Stimulated activated CD8-positive, alpha-beta memory T cell treated with anti-CD3 and anti-CD28 coated beads, Interleukin-15, amount 100 ng/mL, for 24 hours (primary cell): ENCODE data around the gene MUC2.

ENCODE experiments used
- DNase-seq: peaks from one replicate; pipeline ENCODE4 v3.0.0-alpha.2; 2020; ENCODE audit warnings: low read depth

Gene MUC2

DNA sequence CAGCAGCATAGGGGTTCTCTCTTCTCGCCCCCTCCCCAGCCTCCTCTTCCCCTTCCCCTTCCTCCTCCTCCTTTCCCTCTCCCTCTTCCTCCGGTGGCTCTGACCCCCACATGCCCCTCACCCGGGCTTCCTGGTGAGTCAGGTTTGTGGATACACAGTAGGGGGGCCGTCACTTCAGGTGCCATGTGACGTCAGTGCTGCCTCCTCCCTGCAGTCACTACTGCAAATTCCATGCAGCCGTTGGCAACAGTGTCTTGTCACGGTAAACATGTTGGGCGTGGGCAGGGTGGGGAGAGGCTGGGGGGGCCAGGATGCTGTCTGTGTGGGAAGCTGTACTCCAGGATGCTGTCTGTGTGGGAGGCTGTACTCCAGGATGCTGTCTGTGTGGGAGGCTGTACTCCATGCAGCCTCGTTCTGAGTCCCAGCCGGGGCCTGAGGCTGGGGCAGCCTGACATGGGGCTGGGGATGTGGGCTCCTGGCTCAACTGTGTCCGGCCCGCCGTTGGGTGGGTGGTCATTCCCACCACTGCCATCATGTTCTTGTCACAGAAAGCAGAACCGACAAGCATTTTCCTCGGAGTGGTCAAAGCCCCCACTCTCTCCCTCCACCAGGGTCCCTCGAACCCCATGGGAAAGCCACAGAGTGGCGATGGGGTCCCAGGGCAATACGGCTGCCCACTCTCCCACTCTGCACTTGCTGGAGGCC lies 2.4 kb upstream of the MUC2 start:
- DNase-seq: no peak

DNA sequence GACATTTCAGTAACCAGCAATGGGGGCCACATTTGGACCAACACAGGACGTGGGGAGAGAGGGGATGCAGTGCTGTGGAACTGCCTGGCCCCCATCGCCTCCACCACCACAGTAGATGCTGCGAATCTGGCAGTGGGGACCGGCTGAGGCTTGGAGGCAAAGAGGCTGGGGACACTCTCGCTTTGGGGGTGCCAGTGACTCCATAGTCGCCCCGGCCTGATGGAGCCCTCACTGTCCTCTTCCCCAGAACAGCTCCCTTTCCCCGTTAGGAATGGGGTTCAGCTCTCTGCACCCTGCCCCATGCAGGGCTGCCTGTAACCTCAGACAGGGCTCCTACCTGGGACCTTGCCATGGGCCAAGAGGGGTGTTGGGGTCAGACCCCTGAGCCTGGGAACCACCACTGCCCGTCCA lies 1.8 kb upstream of the MUC2 start:
- DNase-seq: no peak

DNA sequence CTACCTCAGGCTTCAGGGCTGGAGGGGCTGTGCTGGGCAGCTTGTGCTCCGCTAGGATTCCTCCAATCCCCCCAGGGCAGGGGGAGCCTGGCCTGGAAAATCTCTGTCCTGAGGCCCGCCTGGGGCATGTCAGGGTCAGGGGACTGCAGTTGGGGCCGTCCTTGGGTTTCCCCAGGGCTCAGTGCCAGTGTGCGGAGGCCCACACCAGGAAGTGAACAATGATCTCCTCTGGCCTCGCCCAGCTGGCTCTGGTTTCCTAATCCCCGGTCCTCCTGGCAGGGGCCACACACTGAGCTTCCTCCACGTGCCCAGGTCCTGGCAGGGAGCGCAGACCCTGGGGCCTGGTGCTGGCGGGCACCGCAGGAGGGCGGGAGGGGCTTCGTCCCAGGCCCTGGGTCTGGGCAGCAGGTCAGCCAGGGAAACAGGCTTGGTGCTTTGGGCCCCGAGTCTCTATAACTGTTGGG lies 1.4 kb upstream of the MUC2 start:
- no peak for DNase-seq

DNA sequence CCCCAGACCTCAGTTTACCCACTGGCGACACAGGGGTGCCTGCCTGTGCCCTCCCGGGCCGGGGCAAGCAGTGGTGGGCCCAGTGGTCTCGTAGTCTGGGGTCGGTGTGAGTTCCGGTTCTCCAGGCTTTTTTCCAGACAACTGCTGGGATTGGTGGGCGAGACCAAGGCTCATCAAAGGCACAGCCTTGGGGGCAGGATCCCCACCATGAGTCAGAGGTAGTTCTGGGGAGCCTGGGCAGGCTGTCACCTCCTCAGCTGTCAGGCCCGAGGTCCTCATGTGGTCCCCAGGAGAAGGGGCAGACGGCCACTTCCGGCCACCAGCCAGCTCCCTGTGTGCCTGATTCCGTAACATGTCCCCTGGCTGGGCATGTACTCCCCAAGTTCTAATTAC lies 827 bp upstream of the MUC2 start:
- no peak for DNase-seq

DNA sequence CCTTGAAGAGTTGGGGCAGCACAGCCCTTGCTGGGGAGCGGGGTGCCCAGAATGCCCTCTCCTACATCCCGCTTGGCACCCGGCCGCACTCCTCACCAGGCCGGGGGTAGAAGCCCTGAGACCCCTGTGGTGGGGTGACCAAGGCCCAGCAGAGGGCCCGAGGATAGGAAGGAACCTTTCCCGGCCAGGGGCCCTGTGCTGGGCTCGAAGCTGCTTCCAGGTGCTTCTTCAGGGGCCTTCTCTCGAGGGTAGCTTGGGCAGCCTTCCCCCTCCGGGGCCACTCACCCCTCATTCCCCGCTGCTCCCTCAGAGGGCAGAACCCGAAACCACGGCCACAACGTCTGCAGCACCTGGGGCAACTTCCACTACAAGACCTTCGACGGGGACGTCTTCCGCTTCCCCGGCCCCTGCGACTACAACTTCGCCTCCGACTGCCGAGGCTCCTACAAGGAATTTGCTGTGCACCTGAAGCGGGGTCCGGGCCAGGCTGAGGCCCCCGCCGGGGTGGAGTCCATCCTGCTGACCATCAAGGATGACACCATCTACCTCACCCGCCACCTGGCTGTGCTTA lies 752 bp downstream of the MUC2 start:
- no peak for DNase-seq

DNA sequence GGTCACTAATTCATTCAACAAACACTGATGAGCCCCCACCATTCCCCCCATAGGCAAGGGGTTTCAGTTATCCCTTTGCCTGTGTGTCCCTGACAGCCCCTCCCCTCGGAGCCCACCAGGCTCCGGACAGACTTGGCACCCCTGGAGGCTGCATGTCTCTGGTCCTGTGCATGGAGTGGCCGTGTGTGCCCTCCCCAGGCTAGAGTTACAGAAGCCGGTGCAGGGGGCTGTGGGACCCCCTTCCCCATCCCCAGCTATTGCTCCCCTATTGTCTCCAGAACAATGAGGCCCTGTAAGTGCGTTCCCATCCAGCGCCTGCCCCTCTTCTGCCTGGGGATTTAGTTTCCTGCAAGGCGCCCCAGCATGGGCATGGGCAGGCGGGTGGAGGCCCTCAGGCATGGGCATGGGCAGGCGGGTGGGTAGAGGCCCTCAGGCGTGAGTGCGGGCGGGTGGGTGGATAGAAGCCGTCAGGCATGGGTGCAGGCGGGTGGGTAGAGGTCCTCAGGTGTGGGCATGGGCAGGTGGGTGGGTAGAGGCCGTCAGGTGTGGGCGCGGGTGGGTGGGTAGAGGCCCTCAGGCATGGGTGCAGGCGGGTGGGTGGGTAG lies 1.5 kb downstream of the MUC2 start:
- DNase-seq: no peak

DNA sequence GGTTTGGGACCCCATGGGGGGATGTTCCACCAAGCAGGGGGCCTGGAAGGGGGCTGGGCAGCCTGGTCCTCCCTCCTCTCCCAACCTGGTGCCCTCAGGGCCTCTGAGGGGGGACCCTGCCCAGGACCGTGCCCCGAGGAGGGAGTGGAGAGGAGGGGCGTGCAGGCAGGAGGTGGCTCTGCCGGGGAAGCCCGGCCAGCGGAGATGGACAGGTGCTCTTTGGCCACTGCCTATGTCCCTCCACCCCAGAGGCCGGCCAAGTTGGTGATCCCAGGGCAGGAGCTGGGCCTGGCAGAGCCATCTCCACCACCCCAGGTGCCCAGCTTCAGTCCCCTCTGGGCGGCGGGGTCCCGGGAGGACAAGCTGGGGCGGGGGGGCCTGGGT lies 2.4 kb downstream of the MUC2 start:
- no peak for DNase-seq

DNA sequence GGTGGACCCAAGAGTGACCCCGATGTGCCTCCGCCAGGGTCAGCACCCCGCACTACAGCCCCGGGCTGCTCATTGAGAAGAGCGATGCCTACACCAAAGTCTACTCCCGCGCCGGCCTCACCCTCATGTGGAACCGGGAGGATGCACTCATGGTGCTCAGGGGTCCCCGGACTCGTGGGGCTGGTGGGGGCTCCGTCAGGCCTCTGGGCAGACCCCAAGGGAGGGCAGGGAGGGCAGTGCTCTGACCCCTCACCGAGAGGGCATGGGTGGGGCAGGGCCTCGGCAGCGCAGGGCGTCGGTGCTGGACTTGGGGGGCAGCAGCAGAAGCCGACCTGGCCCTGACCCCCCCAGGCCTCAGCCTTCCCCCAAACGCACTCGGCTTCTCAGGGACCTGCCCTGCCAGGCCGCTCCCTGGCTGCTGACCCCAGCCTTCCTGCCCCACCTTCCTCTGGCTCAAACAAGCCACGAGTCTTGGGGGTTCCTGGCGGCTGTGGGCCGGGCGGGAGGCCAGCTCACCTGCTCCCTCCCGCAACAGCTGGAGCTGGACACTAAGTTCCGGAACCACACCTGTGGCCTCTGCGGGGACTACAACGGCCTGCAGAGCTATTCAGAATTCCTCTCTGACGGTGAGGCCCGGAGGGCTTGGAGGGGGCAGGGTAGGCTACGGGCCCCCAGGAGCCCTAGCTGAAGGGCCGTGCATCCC lies 2.9 kb downstream of the MUC2 start:
- no peak for DNase-seq

DNA sequence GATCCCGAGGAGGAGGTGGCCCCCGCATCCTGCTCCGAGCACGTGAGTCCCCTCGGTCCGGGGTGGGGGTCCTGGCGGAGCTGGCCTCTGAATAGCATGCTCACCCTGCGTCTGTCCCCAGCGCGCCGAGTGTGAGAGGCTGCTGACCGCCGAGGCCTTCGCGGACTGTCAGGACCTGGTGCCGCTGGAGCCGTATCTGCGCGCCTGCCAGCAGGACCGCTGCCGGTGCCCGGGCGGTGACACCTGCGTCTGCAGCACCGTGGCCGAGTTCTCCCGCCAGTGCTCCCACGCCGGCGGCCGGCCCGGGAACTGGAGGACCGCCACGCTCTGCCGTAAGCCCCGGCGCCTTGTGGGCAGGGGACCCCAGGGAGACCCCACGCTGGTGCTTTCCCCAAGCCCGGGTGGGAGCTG lies 3.5 kb downstream of the MUC2 start:
- no peak for DNase-seq

DNA sequence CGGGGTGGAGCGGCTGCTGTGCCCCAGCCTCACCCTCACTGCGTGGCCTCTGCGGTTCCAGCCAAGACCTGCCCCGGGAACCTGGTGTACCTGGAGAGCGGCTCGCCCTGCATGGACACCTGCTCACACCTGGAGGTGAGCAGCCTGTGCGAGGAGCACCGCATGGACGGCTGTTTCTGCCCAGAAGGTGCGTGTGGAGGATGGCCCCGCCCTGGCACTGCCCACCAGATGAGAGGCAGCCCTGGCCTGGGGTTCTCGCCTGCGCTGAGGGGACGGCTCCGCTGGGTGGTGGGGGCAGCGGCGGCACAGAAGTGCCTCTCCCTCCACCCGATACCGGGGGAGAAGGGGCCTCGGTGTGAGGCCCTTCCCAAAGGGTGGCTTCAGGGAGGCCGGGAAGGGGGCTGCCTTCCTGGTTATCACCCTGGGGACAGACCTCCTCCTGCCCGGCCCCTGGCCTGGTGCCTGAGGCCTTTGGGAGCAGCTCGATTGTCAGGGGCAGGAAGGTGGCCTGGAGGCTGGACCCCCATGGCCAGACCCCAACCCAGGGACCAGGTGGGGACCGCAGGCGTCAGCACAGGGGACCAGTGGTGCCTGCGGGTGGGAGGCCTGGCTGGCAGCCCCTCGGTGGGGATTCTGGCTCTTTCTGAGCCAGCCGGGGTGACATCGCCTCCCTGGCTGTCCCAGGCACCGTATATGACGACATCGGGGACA lies 7.1 kb downstream of the MUC2 start:
- no peak for DNase-seq

DNA sequence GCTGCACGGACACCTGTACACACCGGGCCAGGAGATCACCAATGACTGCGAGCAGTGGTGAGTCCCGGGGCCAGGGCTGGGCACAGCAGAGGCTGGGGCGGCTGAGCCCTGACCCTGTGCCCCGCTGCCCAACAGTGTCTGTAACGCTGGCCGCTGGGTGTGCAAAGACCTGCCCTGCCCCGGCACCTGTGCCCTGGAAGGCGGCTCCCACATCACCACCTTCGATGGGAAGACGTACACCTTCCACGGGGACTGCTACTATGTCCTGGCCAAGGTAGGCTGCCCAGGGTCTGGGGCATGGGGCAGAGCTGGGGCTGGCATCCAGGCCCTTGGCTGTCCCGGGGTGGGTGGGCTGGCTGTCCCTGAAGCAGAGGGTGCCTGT lies 7.7 kb downstream of the MUC2 start:
- DNase-seq: no peak

DNA sequence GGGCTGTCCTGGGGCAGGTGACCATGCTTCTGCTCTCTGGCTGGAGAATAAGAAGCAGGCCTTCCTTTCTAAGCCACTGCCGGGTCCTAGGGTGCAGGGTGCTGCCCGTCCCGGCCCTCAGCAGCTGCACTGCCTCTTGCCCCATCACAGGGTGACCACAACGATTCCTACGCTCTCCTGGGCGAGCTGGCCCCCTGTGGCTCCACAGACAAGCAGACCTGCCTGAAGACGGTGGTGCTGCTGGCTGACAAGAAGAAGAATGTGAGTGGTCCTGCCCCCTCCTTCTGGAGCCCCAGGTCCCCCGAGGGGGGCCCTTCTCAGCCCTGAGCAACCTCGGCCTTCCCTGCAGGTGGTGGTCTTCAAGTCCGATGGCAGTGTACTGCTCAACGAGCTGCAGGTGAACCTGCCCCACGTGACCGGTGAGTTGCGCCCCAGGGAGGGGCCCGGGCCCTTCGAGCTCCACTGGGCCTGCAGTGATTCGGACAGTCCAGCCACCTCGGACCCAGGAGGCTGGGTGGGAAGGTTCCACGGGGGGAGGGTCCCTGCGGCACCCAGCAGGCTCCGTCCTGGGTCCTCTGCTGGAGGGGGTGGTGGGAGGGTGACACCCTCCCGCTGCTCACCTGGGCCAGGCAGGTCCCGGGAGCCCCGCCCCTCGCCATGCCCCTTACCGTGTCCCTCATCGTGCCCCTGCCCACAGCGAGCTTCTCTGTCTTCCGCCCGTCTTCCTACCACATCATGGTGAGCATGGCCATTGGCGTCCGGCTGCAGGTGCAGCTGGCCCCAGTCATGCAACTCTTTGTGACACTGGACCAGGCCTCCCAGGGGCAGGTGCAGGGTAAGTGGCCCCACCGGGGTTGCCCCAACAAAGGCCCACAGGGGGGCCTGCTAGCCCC lies 8.3 kb downstream of the MUC2 start:
- no peak for DNase-seq

DNA sequence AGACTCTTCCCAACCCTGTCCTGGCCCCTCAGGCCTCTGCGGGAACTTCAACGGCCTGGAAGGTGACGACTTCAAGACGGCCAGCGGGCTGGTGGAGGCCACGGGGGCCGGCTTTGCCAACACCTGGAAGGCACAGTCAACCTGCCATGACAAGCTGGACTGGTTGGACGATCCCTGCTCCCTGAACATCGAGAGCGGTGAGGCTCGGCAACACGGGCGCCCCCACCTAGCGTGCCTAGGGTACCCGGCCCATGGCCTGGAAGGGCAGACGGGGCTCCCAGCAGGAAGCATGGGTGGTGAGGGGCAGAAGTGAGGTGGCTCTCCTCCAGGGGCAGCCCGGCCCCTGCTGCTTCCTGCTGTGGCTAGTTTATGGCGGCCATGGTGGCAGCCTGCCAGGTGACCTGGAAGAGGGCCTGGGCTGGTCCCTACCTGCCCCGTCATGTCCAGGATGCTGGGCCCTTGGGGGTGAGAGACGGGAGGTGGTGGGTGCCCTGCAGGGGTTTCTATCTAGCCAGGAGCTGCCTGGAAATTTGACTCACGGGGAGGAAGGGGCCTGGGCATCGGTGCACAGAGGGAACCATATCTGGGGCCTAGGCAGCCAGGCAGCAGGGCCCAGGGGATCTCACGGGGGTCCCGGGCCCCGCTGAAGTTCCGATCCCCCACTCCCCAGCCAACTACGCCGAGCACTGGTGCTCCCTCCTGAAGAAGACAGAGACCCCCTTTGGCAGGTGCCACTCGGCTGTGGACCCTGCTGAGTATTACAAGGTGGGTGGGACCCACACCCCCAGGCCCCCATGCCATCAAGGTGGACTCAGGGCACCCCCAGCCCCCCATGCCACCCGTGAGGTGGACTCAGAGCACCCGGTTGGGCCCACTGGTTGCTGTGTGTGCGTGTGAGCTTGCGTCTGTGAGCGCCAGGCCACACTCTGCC lies 9.2 kb downstream of the MUC2 start:
- DNase-seq: no peak

DNA sequence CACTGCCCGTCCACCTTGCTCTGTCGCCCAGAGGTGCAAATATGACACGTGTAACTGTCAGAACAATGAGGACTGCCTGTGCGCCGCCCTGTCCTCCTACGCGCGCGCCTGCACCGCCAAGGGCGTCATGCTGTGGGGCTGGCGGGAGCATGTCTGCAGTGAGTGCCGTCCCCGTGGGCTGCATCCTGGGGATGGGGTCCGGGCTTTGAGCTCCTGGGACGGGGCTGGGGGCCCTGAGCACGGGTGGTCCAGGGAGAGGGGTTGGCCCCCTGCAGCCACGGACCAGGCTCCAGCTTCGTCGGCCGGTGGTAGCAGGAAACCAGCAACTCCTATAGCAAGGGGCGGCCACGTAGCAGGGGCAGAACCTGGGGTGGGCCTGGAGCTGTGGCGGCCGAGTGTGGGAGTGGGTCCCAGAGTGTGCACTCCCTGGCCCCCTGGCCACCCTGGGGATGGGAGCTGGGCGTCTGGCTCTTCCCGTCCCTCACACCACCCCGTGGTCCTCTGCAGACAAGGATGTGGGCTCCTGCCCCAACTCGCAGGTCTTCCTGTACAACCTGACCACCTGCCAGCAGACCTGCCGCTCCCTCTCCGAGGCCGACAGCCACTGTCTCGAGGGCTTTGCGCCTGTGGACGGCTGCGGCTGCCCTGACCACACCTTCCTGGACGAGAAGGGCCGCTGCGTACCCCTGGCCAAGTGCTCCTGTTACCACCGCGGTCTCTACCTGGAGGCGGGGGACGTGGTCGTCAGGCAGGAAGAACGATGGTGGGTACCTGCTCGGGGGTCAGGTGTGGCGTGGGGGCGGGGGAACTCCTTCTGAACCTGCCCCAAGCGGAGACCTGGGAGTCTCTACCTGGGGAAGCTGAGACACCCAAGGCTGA lies 10.1 kb downstream of the MUC2 start:
- DNase-seq: no peak

DNA sequence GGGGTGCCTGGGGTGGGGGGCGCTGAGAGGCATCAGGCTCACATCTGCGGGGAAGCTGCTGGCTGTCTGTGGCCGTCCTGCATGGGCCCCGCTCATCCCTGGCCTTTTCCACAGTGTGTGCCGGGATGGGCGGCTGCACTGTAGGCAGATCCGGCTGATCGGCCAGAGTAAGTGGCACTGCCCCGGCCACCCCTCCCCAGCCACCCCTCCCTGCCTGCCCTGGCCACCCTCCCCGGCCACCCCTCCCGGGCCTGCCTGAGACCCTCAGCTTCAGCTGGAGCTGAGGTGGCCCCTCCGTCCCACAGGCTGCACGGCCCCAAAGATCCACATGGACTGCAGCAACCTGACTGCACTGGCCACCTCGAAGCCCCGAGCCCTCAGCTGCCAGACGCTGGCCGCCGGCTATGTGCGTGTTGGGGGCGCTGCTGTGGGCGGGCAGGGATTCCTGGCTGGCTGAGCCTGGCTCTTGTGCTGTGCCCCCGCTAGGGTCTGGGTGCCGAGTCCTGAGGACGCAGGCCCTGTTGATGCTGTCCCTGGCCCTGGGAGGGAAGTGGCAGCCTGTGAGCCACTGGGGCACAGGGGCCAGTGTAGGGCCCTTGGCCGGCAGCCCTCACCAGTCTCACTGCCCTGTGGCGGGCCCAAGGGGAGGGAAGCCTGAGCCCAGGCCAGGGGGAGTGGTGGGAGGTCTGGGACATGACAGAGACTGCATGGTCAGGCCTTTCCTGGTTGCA lies 10.9 kb downstream of the MUC2 start:
- DNase-seq: no peak

DNA sequence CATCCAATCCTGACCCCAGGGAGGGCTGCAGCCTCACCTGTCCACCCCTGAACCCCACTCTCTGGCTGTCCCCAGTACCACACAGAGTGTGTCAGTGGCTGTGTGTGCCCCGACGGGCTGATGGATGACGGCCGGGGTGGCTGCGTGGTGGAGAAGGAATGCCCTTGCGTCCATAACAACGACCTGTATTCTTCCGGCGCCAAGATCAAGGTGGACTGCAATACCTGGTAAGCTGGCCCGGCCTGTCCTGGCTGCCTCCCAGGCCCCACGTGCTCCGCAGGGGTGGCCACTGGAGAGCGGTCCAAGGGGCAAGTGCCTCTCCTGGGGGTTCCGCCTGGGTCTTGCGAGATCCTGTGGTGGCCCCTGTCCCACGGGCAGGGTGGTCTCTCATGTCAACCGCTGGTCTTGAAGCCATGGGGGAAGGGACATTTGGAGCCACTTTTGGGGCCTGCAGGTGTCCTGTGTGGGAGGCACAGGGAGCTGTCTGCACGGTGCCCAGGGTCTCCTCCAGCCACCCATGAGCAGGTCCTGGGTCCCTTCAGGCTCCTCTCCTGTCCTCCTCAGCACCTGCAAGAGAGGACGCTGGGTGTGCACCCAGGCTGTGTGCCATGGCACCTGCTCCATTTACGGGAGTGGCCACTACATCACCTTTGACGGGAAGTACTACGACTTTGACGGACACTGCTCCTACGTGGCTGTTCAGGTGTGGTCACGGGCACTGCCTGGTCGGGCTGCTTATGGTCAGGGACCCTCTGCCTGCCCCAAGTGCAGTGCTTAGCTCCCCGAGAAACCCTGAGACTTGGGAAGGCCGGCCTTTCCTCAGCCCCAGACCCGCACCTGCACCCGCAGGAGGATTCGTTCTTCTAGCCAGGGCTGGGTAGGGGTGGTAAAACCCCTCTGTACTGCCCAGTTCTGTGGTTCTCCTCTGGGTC lies 11.8 kb downstream of the MUC2 start:
- DNase-seq: no peak

DNA sequence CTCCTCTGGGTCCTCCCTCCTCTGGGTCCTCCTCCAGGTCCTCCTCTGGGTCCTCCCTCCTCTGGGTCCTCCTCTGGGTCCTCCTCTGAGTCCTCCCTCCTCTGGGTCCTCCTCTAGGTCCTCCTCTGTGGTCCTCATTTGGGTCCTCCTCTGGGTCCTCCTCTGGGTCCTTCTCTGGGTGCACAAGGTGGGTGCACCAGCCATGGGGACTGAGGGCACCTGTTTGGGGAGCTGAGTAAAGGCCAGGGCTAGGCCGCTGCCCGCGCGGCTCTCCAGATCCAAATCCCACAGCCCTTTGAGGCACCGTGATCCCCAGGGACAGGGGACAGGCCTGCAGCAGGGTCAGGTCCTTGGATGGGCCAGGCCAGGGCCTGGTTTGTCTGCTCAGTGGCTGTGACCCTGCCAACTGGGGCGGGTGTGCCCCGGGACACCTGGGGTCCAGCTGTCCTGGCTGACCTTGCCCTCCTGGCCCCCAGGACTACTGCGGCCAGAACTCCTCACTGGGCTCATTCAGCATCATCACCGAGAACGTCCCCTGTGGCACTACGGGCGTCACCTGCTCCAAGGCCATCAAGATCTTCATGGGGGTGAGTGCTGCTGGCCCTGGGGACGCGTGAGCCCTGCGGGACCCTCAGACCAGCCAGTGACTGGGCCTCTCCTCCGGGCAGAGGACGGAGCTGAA lies 12.7 kb downstream of the MUC2 start:
- no peak for DNase-seq
